PC-3 (cell line): ENCODE data around the gene AFF2. TPM values are rescaled to one million over a fixed set of nuclear protein-coding genes. Genes with fewer than 3 reads are reported as not detected.

ENCODE experiments used
- ATAC-seq: fragments of 200-7000 bp; cut with Tn5 transposase; 2 replicates; pipeline ENCODE4 v1.9.1; 2020; ENCODE audit warnings: mild to moderate bottlenecking, moderate library complexity
- BruUV-seq: library from RNA; stranded (reverse); fragments of 400-500 nt; replicated peaks from 2 replicates; lab custom pipeline; 2021; lab: Mats Ljungman, UMichigan
- CTCF ChIA-PET: fragments of 300-600 bp; sonication (Branson Sonifier 250); formaldehyde crosslinking; loops from one replicate; lab custom pipeline; 2022; ENCODE audit warnings: antibody characterized with exemption; lab: Charles Lee
- POLR2A ChIA-PET: fragments of 300-600 bp; sonication (Branson Sonifier 250); formaldehyde crosslinking; loops from one replicate; lab custom pipeline; 2022; ENCODE audit warnings: antibody characterized with exemption; ENCODE audit not compliant: unreplicated experiment; lab: Charles Lee
- DNase-seq: peaks from one replicate; pipeline ENCODE4 v3.0.0-alpha.2; 2015
- H2AFZ ChIP-seq: fragments of 300-600 bp; sonication (generic); 2 replicates; pipeline ENCODE4 v1.6.0; 2016; ENCODE audit warnings: antibody characterized with exemption, low read length
- H3F3A ChIP-seq: fragments of 300-600 bp; sonication (generic); one replicate; pipeline ENCODE4 v1.6.0; 2017; ENCODE audit warnings: antibody characterized with exemption, low read length, control low read depth, mild to moderate bottlenecking; ENCODE audit not compliant: unreplicated experiment
- H3K27ac ChIP-seq: fragments of 300-600 bp; sonication (generic); 2 replicates; pipeline ENCODE4 v1.5.1; 2016; ENCODE audit warnings: mild to moderate bottlenecking, low read length
- H3K27me3 ChIP-seq: fragments of 300-600 bp; sonication (generic); 2 replicates; pipeline ENCODE4 v1.6.1; 2016; ENCODE audit warnings: low read length, mixed read lengths
- H3K36me3 ChIP-seq: fragments of 300-600 bp; sonication (generic); 2 replicates; pipeline ENCODE4 v1.6.1; 2016; ENCODE audit warnings: low read depth, mixed run types, low read length, mixed read lengths
- H3K4me1 ChIP-seq: fragments of 300-600 bp; sonication (generic); 2 replicates; pipeline ENCODE4 v1.5.1; 2016; ENCODE audit warnings: low read length; ENCODE audit not compliant: insufficient read depth
- H3K4me2 ChIP-seq: fragments of 300-600 bp; sonication (generic); 2 replicates; pipeline ENCODE4 v1.6.0; 2016; ENCODE audit warnings: low read length
- H3K4me3 ChIP-seq: fragments of 300-600 bp; sonication (generic); 2 replicates; pipeline ENCODE4 v1.5.1; 2016; ENCODE audit warnings: mild to moderate bottlenecking, low read length, mixed read lengths
- H3K79me2 ChIP-seq: fragments of 300-600 bp; sonication (generic); 2 replicates; pipeline ENCODE4 v1.6.1; 2017; ENCODE audit warnings: low read length, mixed read lengths
- H3K9ac ChIP-seq: fragments of 300-600 bp; sonication (generic); 2 replicates; pipeline ENCODE4 v1.6.0; 2016; ENCODE audit warnings: mild to moderate bottlenecking, low read length
- H3K9me2 ChIP-seq: fragments of 300-600 bp; sonication (generic); replicated peaks from 2 replicates; pipeline ENCODE4 v1.6.1; 2016; ENCODE audit warnings: mixed run types, low read length, mixed read lengths
- H3K9me3 ChIP-seq: fragments of 300-600 bp; sonication (generic); 2 replicates; pipeline ENCODE4 v1.6.1; 2016; ENCODE audit warnings: low read length, mixed read lengths
- H4K20me1 ChIP-seq: fragments of 300-600 bp; sonication (generic); 2 replicates; pipeline ENCODE4 v1.6.1; 2016; ENCODE audit warnings: low read length, mixed read lengths
- CTCF ChIP-seq: fragments of 300-600 bp; sonication (generic); conservative IDR thresholded peaks from 2 replicates; pipeline ENCODE4 v1.5.1; 2017; ENCODE audit warnings: antibody characterized with exemption, low read depth, mild to moderate bottlenecking, low read length
- EZH2 ChIP-seq: fragments of 300-600 bp; sonication (generic); IDR thresholded peaks from one replicate; pipeline ENCODE4 v1.6.1; 2017; ENCODE audit warnings: antibody characterized with exemption, mild to moderate bottlenecking, low read length; ENCODE audit not compliant: unreplicated experiment
- EZH2phosphoT487 ChIP-seq: fragments of 300-600 bp; sonication (generic); IDR thresholded peaks from 2 replicates; pipeline ENCODE4 v1.6.1; 2018; ENCODE audit warnings: mild to moderate bottlenecking, antibody characterized with exemption, low read length, borderline replicate concordance
- intact Hi-C: fragments of 100-400 bp; cut with micrococcal nuclease; formaldehyde crosslinking; loops from 2 replicates; pipeline ENCODE4 v1.9.0; 2023
- total RNA-seq: library from RNA; depleted of rRNA; stranded (reverse); fragments of >200 nt; gene quantifications from 2 replicates; pipeline ENCODE4 v1.2.3, GENCODE V29; 2014

Gene AFF2
- total RNA-seq, 1 experiment from 2014 or later = not detected

- Histone ChIP-seq H3K79me2 (no peaks in the 10 kb centered on the region), H2AFZ (no peak overlapping the region), H3K27ac (no peak overlapping the region), H3K4me2 (no peak overlapping the region), H3K4me1 (no peaks in the 10 kb centered on the region), H3K9me3 (no peaks in the 10 kb centered on the region), H3K9ac (no peak overlapping the region), H3K9me2 (no peaks in the 10 kb centered on the region), H3K27me3 (no peaks in the 10 kb centered on the region), H3K4me3 (no peak overlapping the region), H3K36me3 (no peaks in the 10 kb centered on the region), H4K20me1 (no peaks in the 10 kb centered on the region), H3F3A (no peaks in the 10 kb centered on the region)
- DNase-seq (no peak), ATAC-seq (no peak)
- TF ChIP-seq CTCF = no peak
- no peak for TF ChIP-seq EZH2
- TF ChIP-seq EZH2phosphoT487 = no peak
- intact Hi-C loops = no loop called here
- CTCF ChIA-PET = no interaction called here
- POLR2A ChIA-PET = no interaction called here
- no TSS peak for BruUV-seq
Measured at GRCh38 chrX:148825696-148826095, 325.3 kb downstream of the AFF2 start.

GRCh38 chrX:148836741-148837140, 336.3 kb downstream of the AFF2 start:
- CTCF ChIA-PET = no interaction called here
- BruUV-seq = no TSS peak
- no peak for ATAC-seq

GRCh38 chrX:148850631-148851030, 350.2 kb downstream of the AFF2 start:
- H4K20me1 ChIP-seq = no peaks in the 10 kb centered on the region
- H3K36me3 ChIP-seq = no peaks in the 10 kb centered on the region
- DNase-seq (no peak), ATAC-seq (no peak)
- no TSS peak for BruUV-seq
- H3K4me3 ChIP-seq = no peak overlapping the region
- H3F3A ChIP-seq = no peaks in the 10 kb centered on the region
- POLR2A ChIA-PET = no interaction called here
- H3K4me1 ChIP-seq = no peaks in the 10 kb centered on the region
- H3K27ac ChIP-seq = no peak overlapping the region
- no peak for TF ChIP-seq EZH2
- TF ChIP-seq EZH2phosphoT487 = no peak
- no peak for TF ChIP-seq CTCF
- CTCF ChIA-PET = no interaction called here
- no peaks in the 10 kb centered on the region for H3K9me3 ChIP-seq
- no peak overlapping the region for H3K9ac ChIP-seq
- H3K27me3 ChIP-seq = no peaks in the 10 kb centered on the region
- no peak overlapping the region for H3K4me2 ChIP-seq
- no peak overlapping the region for H2AFZ ChIP-seq
- intact Hi-C loops = no loop called here
- H3K9me2 ChIP-seq = no peaks in the 10 kb centered on the region
- H3K79me2 ChIP-seq = no peaks in the 10 kb centered on the region

More at GRCh38 chrX:148836741-148837140, 336.3 kb downstream of the AFF2 start:
- TF ChIP-seq EZH2phosphoT487 (no peak), EZH2 (no peak)
- Histone ChIP-seq H3K4me2 (no peak overlapping the region), H3F3A (no peaks in the 10 kb centered on the region), H2AFZ (no peak overlapping the region), H3K4me3 (no peak overlapping the region), H3K9ac (no peak overlapping the region), H3K9me3 (no peaks in the 10 kb centered on the region), H3K9me2 (no peaks in the 10 kb centered on the region), H3K27ac (no peak overlapping the region), H3K27me3 (no peaks in the 10 kb centered on the region), H4K20me1 (no peaks in the 10 kb centered on the region), H3K4me1 (no peaks in the 10 kb centered on the region), H3K79me2 (no peaks in the 10 kb centered on the region), H3K36me3 (no peaks in the 10 kb centered on the region)
- no peak for DNase-seq
- POLR2A ChIA-PET = no interaction called here
- intact Hi-C loops = no loop called here
